SK-N-SH (cell line): ENCODE results near the gene SCAMP5.

Experiments used
- ELF1 ChIP-seq: IDR thresholded peaks from 2 replicates; pipeline ENCODE4 v1.4.0; 2012
- GABPA ChIP-seq: IDR thresholded peaks from 2 replicates; pipeline ENCODE4 v1.4.0; 2012; ENCODE audit warnings: low read depth, mild to moderate bottlenecking
- RFX5 ChIP-seq: IDR thresholded peaks from 2 replicates; pipeline ENCODE4 v1.6.1; 2012; ENCODE audit warnings: mild to moderate bottlenecking, improper control_type of control experiment, low read length
- SIN3A ChIP-seq: IDR thresholded peaks from 2 replicates; pipeline ENCODE4 v1.6.1; 2012; ENCODE audit warnings: low read depth, mild to moderate bottlenecking, low read length, moderate library complexity, borderline replicate concordance
- TF ChIP-seq, protein P1 (sequence below): IDR thresholded peaks from 2 replicates; pipeline ENCODE4 v1.4.0; 2012; ENCODE audit warnings: low read depth, borderline replicate concordance
- TF ChIP-seq, protein P2 (sequence below): fragments of 200-600 bp; sonication (generic); IDR thresholded peaks from 2 replicates; pipeline ENCODE4 v1.6.1; 2017; ENCODE audit warnings: antibody characterized with exemption, mild to moderate bottlenecking, moderate library complexity

DNA sequence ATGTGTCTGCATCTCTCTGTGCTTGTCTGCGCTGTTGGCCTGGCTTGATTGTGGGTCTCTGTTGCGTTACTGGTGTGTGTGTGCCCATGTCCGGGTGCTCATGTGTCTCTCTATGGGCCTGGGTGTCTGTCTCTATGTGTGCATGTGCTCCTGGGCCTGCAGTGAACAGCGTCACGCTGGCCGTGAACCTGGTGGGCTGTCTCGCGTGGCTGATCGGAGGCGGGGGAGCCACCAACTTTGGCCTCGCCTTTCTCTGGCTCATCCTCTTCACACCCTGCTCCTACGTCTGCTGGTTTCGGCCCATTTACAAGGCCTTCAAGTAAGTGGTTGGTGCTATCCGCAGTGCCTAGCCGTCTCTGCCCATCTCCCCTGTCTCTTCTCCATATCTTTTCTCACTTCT is 21.1 kb downstream of the SCAMP5 start:
- TF ChIP-seq, protein P1, sequence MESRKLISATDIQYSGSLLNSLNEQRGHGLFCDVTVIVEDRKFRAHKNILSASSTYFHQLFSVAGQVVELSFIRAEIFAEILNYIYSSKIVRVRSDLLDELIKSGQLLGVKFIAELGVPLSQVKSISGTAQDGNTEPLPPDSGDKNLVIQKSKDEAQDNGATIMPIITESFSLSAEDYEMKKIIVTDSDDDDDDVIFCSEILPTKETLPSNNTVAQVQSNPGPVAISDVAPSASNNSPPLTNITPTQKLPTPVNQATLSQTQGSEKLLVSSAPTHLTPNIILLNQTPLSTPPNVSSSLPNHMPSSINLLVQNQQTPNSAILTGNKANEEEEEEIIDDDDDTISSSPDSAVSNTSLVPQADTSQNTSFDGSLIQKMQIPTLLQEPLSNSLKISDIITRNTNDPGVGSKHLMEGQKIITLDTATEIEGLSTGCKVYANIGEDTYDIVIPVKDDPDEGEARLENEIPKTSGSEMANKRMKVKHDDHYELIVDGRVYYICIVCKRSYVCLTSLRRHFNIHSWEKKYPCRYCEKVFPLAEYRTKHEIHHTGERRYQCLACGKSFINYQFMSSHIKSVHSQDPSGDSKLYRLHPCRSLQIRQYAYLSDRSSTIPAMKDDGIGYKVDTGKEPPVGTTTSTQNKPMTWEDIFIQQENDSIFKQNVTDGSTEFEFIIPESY, result no peak
- TF ChIP-seq SIN3A (no peak), ELF1 (no peak), GABPA (no peak), RFX5 (no peak)
- TF ChIP-seq, protein P2, sequence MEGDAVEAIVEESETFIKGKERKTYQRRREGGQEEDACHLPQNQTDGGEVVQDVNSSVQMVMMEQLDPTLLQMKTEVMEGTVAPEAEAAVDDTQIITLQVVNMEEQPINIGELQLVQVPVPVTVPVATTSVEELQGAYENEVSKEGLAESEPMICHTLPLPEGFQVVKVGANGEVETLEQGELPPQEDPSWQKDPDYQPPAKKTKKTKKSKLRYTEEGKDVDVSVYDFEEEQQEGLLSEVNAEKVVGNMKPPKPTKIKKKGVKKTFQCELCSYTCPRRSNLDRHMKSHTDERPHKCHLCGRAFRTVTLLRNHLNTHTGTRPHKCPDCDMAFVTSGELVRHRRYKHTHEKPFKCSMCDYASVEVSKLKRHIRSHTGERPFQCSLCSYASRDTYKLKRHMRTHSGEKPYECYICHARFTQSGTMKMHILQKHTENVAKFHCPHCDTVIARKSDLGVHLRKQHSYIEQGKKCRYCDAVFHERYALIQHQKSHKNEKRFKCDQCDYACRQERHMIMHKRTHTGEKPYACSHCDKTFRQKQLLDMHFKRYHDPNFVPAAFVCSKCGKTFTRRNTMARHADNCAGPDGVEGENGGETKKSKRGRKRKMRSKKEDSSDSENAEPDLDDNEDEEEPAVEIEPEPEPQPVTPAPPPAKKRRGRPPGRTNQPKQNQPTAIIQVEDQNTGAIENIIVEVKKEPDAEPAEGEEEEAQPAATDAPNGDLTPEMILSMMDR, result no peak
